Superior temporal gyrus (tissue), 1 donor: ENCODE data around the gene GAGE12E.
"Not testable (repeated sequence)": the region's sequence is repeated elsewhere in the genome, so short reads cannot be mapped to it uniquely, and the experiment has no call there.

Experiments
- DNase-seq: peaks from one replicate; pipeline ENCODE4 v3.0.0-alpha.2; 2016; ENCODE audit errors: extremely low spot score

GAGE12E gene

GRCh38 chrX:49550989-49551388, at the start of gene GAGE12E:
GAGE12E (plus strand) TSS chrX:49551289; CDS start chrX:49552444, 1,155 bp downstream.
- not testable (repeated sequence) for DNase-seq

DNA sequence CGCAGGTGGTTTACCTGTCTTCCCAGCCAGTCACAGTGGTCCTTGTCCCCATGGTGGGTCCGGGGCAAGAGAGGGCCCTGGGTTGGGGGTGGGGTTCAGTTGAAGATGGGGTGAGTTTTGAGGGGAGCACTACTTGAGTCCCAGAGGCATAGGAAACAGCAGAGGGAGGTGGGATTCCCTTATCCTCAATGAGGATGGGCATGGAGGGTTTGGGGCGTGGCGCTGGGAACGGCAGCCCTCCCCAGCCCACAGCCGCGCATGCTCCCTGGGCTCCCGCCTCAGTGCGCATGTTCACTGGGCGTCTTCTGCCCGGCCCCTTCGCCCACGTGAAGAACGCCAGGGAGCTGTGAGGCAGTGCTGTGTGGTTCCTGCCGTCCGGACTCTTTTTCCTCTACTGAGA, 19.2 kb upstream of the GAGE12E start, which contains the start of gene GAGE12C:
Gene GAGE12C, plus strand, starts transcription at position 301 of the 400 bp plus-strand sequence. CDS start 1,155 bp downstream, outside the sequence.
- DNase-seq: not testable (repeated sequence)

GRCh38 chrX:49541433-49541832, 9.7 kb upstream of the GAGE12E start, which contains the start of gene GAGE12D:
GAGE12D (plus strand) TSS chrX:49541733; CDS start chrX:49542888, 1,155 bp downstream.
- DNase-seq: not testable (repeated sequence)

DNA sequence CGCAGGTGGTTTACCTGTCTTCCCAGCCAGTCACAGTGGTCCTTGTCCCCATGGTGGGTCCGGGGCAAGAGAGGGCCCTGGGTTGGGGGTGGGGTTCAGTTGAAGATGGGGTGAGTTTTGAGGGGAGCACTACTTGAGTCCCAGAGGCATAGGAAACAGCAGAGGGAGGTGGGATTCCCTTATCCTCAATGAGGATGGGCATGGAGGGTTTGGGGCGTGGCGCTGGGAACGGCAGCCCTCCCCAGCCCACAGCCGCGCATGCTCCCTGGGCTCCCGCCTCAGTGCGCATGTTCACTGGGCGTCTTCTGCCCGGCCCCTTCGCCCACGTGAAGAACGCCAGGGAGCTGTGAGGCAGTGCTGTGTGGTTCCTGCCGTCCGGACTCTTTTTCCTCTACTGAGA, 9.5 kb downstream of the GAGE12E start, which contains the start of gene GAGE12F:
Gene GAGE12F, plus strand, starts transcription at position 301 of the 400 bp plus-strand sequence. CDS start 1,155 bp downstream, outside the sequence.
- DNase-seq: not testable (repeated sequence)

- DNase-seq: not testable (repeated sequence)
These were observed 17.6 kb downstream of the GAGE12E start for GRCh38 chrX:49568728-49569127.

- DNase-seq: not testable (repeated sequence)
These were observed 18.1 kb downstream of the GAGE12E start for GRCh38 chrX:49569152-49569551.

- not testable (repeated sequence) for DNase-seq
These were observed 19.0 kb downstream of the GAGE12E start, which contains the start of gene GAGE12G for GRCh38 chrX:49570100-49570499. GAGE12G (plus strand) TSS chrX:49570400; CDS start chrX:49571555, 1,155 bp downstream.

DNA sequence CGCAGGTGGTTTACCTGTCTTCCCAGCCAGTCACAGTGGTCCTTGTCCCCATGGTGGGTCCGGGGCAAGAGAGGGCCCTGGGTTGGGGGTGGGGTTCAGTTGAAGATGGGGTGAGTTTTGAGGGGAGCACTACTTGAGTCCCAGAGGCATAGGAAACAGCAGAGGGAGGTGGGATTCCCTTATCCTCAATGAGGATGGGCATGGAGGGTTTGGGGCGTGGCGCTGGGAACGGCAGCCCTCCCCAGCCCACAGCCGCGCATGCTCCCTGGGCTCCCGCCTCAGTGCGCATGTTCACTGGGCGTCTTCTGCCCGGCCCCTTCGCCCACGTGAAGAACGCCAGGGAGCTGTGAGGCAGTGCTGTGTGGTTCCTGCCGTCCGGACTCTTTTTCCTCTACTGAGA, 28.6 kb downstream of the GAGE12E start, which contains the start of gene GAGE12H:
Gene GAGE12H, plus strand, starts transcription at position 301 of the 400 bp plus-strand sequence. CDS start 1,155 bp downstream, outside the sequence.
- not testable (repeated sequence) for DNase-seq

DNA sequence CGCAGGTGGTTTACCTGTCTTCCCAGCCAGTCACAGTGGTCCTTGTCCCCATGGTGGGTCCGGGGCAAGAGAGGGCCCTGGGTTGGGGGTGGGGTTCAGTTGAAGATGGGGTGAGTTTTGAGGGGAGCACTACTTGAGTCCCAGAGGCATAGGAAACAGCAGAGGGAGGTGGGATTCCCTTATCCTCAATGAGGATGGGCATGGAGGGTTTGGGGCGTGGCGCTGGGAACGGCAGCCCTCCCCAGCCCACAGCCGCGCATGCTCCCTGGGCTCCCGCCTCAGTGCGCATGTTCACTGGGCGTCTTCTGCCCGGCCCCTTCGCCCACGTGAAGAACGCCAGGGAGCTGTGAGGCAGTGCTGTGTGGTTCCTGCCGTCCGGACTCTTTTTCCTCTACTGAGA, 38.1 kb downstream of the GAGE12E start, which contains the start of gene GAGE2A:
Gene GAGE2A, plus strand, starts transcription at position 301 of the 400 bp plus-strand sequence. CDS start 1,155 bp downstream, outside the sequence.
- not testable (repeated sequence) for DNase-seq

DNA sequence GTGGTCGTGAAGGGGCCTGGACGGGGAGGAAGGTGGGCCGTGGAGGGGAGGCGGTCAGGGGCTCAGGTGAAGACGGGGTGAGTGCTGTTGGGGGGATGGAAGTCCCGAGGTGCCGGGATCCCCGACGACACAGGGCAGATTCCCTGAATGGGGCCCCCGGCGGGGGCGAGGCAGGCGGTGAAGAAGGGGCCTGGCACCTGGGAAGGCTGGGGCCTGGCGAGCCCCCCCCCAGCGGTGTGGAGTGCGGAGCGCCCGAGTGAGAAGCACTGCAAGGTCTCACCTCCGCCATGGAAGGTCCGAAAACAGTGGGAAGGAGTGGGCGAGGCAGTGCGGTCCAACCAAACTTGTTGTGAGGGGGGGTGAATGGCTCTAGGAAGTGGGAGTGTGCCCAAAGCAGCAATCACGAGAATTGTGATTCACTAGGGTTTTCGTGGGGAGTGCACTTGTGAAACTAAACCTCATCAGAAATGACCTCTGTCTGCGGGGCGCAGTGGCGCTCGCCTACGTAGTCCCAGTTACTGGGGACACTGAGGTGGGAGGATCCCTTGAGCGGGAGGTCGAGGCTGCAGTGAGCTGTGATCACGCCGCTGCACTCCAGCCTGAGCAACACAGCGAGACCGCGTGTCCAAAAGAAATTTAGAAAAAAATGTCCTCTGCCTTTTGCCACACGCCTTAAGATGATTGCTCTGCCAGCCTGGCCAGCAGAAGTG, 38.8 kb downstream of the GAGE12E start:
- DNase-seq: not testable (repeated sequence)

- DNase-seq: not testable (repeated sequence)
These were observed 39.4 kb downstream of the GAGE12E start for GRCh38 chrX:49590488-49590887.

GRCh38 chrX:49598720-49599119, 47.6 kb downstream of the GAGE12E start, which contains the start of gene GAGE1:
GAGE1 (plus strand) TSS chrX:49599020; CDS start chrX:49600175, 1,155 bp downstream.
- DNase-seq: not testable (repeated sequence)
